HG03196 (cell line): ENCODE results near the gene TANGO6.

Experiments used
- ATAC-seq: cut with Tn5 transposase; IDR thresholded peaks from one replicate; pipeline ENCODE4 v1.9.1; 2021; ENCODE audit not compliant: unreplicated experiment

TANGO6 gene

GRCh38 chr16:69088684-69089083, 245.4 kb downstream of the TANGO6 start:
- ATAC-seq, result no peak

- no peak for ATAC-seq
Observed at GRCh38 chr16:69089091-69089910, 246.0 kb downstream of the TANGO6 start.

- no peak for ATAC-seq
Observed at GRCh38 chr16:69093974-69094373, 250.6 kb downstream of the TANGO6 start.

- no peak for ATAC-seq
Observed at GRCh38 chr16:69094501-69094900, 251.2 kb downstream of the TANGO6 start.

DNA sequence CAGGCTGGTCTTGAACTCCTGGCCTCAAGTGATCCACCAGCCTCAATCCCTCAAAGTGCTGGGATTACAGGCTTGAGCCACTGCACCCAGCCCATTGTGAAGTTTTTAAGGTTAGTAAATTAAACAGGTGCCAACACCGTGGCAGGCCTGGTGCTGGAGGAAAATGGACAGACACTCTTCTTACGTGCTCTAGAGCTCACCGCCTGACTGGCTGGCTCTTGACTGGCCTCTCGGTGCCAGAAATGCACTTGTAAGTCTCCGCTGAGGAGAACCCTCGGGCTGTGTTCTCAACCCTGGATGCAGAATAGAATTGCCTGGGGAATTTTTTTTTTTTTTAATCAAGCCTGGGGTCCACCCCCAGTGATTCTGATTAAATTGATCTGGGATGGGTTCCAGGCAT, 251.9 kb downstream of the TANGO6 start:
- no peak for ATAC-seq

DNA sequence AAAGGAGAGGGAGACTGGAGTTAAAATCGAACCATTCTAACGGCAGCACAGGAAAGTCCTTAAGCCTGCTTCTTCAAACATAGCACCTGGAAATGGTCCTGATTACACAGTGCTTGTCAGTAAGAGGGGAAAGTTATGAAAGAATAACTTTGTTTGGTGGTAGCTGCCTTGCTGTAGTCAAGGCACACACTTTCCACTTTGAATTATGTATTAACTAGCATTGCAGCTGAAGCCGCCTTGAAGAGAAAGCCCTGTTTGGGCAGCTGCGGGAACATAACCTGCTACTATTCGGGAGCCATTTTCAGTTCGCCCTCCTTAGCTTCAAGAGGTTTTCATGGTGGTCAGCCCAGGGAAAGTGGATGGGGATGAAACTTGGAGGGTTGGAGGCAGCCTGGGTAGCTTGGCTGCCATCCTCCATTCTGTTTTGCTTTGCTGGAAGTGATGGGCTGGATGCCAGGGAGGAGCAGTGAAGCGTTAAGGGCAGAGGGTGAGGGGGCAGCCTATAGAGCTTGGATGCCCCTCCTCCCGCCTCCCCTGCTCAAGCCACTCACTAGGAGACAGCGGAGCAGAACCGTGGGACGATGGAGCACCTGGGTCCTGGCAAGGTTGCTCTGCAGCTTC, 256.9 kb downstream of the TANGO6 start:
- no peak for ATAC-seq

DNA sequence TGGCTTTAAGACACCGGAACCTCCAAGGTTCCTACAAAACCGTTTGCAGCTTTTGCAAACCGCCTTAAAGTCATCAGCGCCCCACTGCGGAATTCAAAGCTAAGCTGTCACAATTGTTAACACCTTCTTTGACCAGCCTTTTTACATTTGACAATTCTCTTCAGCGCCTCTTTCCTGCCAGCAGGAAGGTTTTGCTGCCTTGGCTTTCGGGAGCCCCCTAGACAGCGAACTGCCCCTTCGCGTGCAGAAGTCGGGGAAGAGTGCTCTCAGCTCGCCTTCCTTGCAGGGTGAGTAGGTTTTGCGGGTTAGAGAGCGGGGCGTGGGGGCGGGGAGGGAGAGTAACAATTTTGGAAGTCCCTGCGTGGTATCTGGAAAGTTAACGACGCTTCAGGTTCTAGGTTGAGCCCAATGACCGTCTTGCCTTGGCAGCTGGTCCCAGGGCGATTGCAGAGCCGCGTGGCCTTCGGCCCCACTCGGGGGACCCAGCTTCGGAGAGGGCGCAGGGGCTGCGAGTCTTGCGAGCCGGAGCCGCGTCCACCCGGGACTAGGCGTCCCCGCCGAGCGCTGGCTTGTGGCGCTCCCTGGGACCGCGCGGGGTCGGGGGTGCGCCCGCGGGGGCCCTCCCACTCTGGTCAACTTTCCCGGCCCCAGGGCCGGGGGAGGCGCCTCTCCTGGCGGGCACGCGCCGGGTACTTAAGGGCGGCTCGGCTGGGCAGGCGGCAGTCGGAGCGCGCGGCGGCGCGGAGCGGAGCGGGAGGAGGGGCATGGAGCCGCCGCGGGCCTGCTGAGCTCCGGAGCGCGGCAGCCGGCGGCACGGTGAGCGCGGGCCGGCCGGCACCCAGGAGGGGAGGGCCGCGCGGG, 262.4 kb downstream of the TANGO6 start, which contains the start of gene HAS3:
Gene HAS3 (plus strand): TSS at position 153 of the 861 bp plus-strand sequence. CDS start 3,743 bp downstream, outside the sequence.
- ATAC-seq, result no peak

DNA sequence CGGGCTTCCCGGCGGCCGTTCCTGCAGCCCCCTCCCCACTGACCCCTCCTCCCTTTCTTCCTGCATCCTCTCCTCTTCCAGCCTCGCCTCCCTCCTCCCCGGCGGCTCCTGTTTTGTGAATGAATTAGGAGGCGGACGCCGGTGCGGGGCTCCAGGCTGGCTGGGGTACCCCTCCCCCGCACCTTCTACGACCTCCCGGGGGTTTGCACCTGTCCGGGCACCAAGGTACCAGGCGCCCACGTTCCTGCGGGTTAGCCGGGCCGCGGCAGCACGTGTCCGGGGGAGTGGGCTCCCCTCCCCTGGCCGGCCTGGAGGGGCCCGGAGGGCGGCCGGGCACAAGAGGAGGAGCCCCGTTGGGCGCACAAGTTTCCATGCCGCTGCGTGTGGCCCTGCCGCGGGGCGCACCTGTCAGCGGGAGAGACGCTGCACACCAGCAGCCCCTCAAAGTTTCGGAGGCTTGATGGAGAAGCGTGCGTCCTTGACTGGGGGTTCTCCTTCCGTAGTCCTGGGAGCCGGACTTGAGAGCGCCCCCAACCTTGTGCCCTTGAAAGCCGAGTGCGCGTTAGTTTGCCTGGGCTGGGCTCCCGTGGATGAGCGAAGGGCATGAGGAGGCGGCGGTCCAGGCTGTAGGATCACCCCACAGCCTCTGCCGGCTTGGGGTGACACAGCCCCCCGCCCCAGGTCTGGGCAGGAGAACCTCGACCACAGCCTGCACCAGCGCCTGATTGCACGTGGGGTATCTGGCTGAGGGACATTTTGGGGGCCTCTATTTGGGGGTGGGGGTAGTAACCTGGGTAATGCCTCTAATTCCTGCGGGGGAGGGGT, 263.4 kb downstream of the TANGO6 start:
- no peak for ATAC-seq

DNA sequence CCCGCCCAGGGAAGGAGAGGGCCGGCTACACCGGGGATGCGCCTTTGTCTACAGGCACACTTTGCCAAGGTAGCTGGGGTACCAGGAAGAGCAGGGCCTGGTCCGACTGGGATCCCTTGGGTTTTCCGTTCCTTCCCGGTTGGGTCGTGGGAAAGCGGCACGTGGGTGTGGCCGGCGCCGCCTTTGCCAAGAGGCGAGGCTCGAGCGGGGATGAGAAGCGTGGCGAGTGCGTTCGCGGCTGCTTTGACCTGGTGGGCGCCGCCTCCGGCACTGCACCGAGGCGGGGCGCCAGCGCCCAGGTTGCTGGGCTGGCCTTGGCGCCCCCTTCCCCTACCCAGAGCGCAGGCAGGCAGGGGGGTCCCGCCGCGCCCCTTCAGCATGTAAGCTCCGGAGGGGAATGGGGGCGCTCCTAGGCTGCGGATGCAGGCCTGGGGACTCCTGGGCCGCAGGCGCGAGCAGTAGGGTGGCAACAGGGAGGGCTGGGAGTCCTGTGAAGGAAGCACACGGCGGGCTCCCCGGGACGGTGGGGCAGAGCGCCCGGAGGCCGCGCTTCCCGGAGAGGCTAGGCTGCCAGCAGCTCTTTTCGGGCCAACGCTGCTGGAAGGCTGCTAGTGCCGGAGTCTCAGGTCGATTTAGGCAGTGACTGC, 264.1 kb downstream of the TANGO6 start:
- ATAC-seq, result no peak

- no peak for ATAC-seq
Observed at GRCh38 chr16:69108064-69108904, 265.0 kb downstream of the TANGO6 start.

GRCh38 chr16:69108905-69109252, 265.5 kb downstream of the TANGO6 start:
- no peak for ATAC-seq

- ATAC-seq, result no peak
Observed at GRCh38 chr16:69109486-69110270, 266.3 kb downstream of the TANGO6 start.

GRCh38 chr16:69110406-69110805, 267.1 kb downstream of the TANGO6 start:
- ATAC-seq, result no peak

DNA sequence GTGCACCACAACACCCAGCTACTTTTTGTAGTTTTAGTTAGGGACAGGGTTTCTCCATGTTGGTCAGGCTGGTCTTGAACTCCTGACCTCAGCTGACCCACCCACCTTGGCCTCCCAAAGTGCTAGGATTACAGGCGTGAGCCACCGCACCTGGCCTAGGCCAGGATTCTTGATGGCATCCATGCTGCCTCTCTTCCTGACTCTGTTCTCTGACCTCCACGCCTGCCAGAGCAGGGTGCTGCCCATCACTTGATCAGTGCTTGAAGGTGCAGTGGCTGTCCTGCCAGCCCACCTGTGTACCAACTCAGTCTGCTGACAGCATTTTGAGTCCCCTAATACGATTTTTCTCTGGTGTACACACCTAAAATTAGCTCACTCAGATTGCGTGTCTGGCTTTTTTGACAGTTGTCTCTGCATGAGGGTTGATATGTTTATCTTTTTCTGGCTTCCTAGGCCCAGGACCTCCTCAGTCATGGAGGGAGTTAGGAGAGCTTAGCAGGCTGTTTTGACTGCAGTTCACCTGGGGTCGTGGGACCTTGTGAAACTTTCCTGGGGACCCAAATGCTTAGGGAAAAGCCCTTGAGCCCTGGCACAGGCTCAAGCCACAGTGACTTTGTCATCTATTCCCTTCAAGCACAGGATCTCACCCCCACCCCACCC, 268.0 kb downstream of the TANGO6 start:
- ATAC-seq, result no peak

DNA sequence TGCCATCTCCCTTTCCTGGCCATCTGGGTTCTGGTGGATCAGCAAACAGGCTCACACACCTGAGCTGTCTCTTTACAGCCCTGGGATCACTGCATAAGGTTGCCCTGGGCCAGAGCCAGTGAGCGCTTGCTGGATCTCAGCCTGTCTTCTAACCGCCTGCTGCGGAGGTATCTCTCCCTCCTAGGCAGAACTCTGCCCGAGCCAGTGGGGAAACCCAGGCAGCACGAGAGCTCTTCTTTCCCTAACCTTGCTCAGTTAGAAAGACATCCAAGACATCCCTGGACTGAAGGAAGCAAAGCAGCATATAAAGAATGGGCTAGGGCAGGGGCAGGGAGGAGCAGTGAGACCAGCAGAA, 268.5 kb downstream of the TANGO6 start:
- no peak for ATAC-seq

GRCh38 chr16:69112285-69113129, 269.2 kb downstream of the TANGO6 start:
- no peak for ATAC-seq

GRCh38 chr16:69113216-69113615, 269.9 kb downstream of the TANGO6 start:
- ATAC-seq, result no peak
